DMS114 treated with DMSO at 0.1 percent for 48 hours (cell line): Measurements from ENCODE around the gene AZGP1.
"Not testable (repeated sequence)": the region's sequence is repeated elsewhere in the genome, so short reads cannot be mapped to it uniquely, and the experiment has no call there.

Source experiments
- DNase-seq: peaks from one replicate; lab custom pipeline; 2025; ENCODE audit not compliant: unreplicated experiment; lab: John Stamatoyannopoulos, UW

Gene AZGP1

GRCh38 chr7:99952649-99953048 lies 23.2 kb downstream of the AZGP1 start:
- DNase-seq: not testable (repeated sequence)

GRCh38 chr7:99950819-99951218 lies 25.0 kb downstream of the AZGP1 start:
- not testable (repeated sequence) for DNase-seq

- DNase-seq: peak; percentile 6
Observed at GRCh38 chr7:99949645-99950228, 26.1 kb downstream of the AZGP1 start.

GRCh38 chr7:99947608-99948007 lies 28.2 kb downstream of the AZGP1 start:
- DNase-seq: no peak

- DNase-seq: no peak
Observed at GRCh38 chr7:99944497-99945070, 31.2 kb downstream of the AZGP1 start.

- no peak for DNase-seq
Observed at GRCh38 chr7:99943641-99944496, 32.0 kb downstream of the AZGP1 start.

- DNase-seq: no peak
Observed at GRCh38 chr7:99938296-99938695, 37.5 kb downstream of the AZGP1 start.

GRCh38 chr7:99935009-99935408 lies 40.8 kb downstream of the AZGP1 start:
- DNase-seq: not testable (repeated sequence)

GRCh38 chr7:99930376-99930775 lies 45.5 kb downstream of the AZGP1 start:
- no peak for DNase-seq

- DNase-seq: no peak
Observed at GRCh38 chr7:99929730-99930053, 46.1 kb downstream of the AZGP1 start.

- DNase-seq: peak; percentile 31
Observed at GRCh38 chr7:99928994-99929729, 46.7 kb downstream of the AZGP1 start, which contains the start of gene GJC3. Gene GJC3, minus strand, starts transcription at chr7:99929620. Its CDS starts 0 bp downstream, at chr7:99929620.

- no peak for DNase-seq
Observed at GRCh38 chr7:99928188-99928587, 47.6 kb downstream of the AZGP1 start.

- DNase-seq: no peak
Observed at GRCh38 chr7:99927536-99927935, 48.3 kb downstream of the AZGP1 start.

- DNase-seq: no peak
Observed at GRCh38 chr7:99926321-99926720, 49.5 kb downstream of the AZGP1 start.

- DNase-seq: no peak
Observed at GRCh38 chr7:99923200-99923599, 52.6 kb downstream of the AZGP1 start.

GRCh38 chr7:99920149-99920548 lies 55.7 kb downstream of the AZGP1 start:
- no peak for DNase-seq

- DNase-seq: no peak
Observed at GRCh38 chr7:99919814-99920112, 56.1 kb downstream of the AZGP1 start.

- DNase-seq: peak; percentile 86
Observed at GRCh38 chr7:99918959-99919813, 56.6 kb downstream of the AZGP1 start, which contains the start of gene TRIM4. Gene TRIM4, minus strand, starts transcription at chr7:99919530. Its CDS starts 129 bp downstream, at chr7:99919401.
